Measurements from ENCODE around the gene GADD45GIP1. TPM values are rescaled to one million over a fixed set of nuclear protein-coding genes. Genes with fewer than 3 reads are reported as not detected.

The GADD45GIP1 gene
- total RNA-seq, 2 donors from 2014 or later = 31.0 to 34.9 TPM

DNA sequence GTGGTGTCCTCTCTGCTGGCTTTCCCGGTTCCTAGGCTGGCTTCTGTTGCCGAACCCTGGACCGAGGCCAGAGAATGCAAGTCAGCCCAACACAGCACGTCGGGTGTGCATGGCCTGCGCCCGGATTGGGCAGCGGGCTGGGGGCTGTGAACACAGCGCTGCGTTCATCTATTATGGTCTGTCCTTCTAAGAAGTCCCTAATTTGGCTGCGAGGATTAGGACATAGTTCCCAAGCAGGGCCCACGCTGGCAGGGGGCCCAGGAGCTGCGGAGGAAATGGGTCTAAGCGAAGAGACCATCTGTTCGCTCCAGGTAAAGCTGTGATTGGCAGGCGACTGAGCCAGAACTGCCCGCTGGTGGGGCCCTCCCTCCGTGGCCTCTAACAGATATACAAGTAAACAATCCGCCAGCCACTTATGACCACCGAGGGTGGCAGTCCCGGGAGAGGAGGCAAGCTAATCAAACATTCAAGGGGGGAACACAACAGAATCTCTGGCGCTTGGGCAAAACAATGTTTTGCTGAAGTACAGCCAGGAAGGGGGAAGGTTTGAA is 43.9 kb downstream of the GADD45GIP1 start:
- WGBS, 2 experiments (ENCODE audit: insufficient coverage in 1 of 2, insufficient read length in 1 of 2) = 66 to 73% methylated on average over 19 to 22 of the region's 22 CpGs
- Mint-ChIP-seq H3K27ac (peak overlapping the region; percentile 97), H3K9me3 (no peaks in the 10 kb centered on the region), H3K27me3 (ENCODE audit: insufficient read depth) (peaks cover 3% of the 10 kb centered on the region), H3K4me1 (peaks cover 22% of the 10 kb centered on the region), H3K4me3 (peak overlapping the region; percentile 45), H3K36me3 (ENCODE audit: low read depth) (no peaks in the 10 kb centered on the region)
- no peaks in the 10 kb centered on the region for H3K9me3 ChIP-seq (ENCODE audit: control insufficient read depth, low read length)
- no peaks in the 10 kb centered on the region for H3K36me3 ChIP-seq (ENCODE audit: control insufficient read depth, insufficient read depth, low read length)
- TF ChIP-seq, protein P1, sequence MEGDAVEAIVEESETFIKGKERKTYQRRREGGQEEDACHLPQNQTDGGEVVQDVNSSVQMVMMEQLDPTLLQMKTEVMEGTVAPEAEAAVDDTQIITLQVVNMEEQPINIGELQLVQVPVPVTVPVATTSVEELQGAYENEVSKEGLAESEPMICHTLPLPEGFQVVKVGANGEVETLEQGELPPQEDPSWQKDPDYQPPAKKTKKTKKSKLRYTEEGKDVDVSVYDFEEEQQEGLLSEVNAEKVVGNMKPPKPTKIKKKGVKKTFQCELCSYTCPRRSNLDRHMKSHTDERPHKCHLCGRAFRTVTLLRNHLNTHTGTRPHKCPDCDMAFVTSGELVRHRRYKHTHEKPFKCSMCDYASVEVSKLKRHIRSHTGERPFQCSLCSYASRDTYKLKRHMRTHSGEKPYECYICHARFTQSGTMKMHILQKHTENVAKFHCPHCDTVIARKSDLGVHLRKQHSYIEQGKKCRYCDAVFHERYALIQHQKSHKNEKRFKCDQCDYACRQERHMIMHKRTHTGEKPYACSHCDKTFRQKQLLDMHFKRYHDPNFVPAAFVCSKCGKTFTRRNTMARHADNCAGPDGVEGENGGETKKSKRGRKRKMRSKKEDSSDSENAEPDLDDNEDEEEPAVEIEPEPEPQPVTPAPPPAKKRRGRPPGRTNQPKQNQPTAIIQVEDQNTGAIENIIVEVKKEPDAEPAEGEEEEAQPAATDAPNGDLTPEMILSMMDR (conservative IDR thresholded peaks at IDR 0.05) = no peak
- no peak overlapping the region for H3K9ac ChIP-seq (ENCODE audit: extremely low read depth, low read length, poor library complexity, severe bottlenecking)
- H3K4me3 ChIP-seq (ENCODE audit: low read length) = no peak overlapping the region
- DNase-seq = peak; percentile 92
- peak overlapping the region; percentile 61 for H3K27ac ChIP-seq (ENCODE audit: low read depth, low read length)
- H3K27me3 ChIP-seq (ENCODE audit: control insufficient read depth, insufficient read depth, low read length, poor library complexity, severe bottlenecking) = no peaks in the 10 kb centered on the region
- H3K4me1 ChIP-seq (ENCODE audit: control insufficient read depth, insufficient read depth, low read length) = peaks cover 6% of the 10 kb centered on the region

DNA sequence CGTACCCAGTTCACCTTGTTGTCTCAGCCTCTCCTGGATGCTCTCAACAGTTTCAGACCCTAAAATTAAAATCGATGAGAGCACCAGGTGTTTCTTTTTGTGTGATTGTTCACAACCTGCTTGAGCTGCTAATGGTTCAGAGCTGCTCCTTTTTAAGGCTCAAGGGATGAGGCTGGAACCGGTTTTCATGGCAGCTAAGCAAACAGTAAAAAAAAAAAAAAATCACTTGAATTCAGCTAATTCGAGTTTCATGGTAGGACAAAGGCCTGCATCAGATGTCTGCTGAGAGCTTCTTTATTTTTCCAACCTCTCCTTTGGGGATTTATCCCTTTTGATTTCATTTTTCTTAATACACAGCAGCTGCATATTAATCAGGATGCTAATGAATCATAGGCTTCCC is 44.5 kb downstream of the GADD45GIP1 start:
- Histone ChIP-seq H3K9me3 (ENCODE audit: control insufficient read depth, low read length) (no peaks in the 10 kb centered on the region), H3K4me1 (ENCODE audit: control insufficient read depth, insufficient read depth, low read length) (peaks cover 6% of the 10 kb centered on the region), H3K36me3 (ENCODE audit: control insufficient read depth, insufficient read depth, low read length) (no peaks in the 10 kb centered on the region), H3K9ac (ENCODE audit: extremely low read depth, low read length, poor library complexity, severe bottlenecking) (no peak overlapping the region), H3K4me3 (ENCODE audit: low read length) (no peak overlapping the region), H3K27me3 (ENCODE audit: control insufficient read depth, insufficient read depth, low read length, poor library complexity, severe bottlenecking) (no peaks in the 10 kb centered on the region), H3K27ac (ENCODE audit: low read depth, low read length) (peak overlapping the region; percentile 61)
- Mint-ChIP-seq H3K9me3 (no peaks in the 10 kb centered on the region), H3K36me3 (ENCODE audit: low read depth) (no peaks in the 10 kb centered on the region), H3K27me3 (ENCODE audit: insufficient read depth) (no peaks in the 10 kb centered on the region), H3K4me1 (peaks cover 22% of the 10 kb centered on the region), H3K4me3 (no peak overlapping the region), H3K27ac (peak overlapping the region; percentile 97)
- WGBS, 2 experiments (ENCODE audit: insufficient coverage in 1 of 2, insufficient read length in 1 of 2) = 69 to 79% methylated on average over 4 of the region's 4 CpGs
- TF ChIP-seq, protein P1 (conservative IDR thresholded peaks at IDR 0.05) = no peak
- no peak for DNase-seq

DNA sequence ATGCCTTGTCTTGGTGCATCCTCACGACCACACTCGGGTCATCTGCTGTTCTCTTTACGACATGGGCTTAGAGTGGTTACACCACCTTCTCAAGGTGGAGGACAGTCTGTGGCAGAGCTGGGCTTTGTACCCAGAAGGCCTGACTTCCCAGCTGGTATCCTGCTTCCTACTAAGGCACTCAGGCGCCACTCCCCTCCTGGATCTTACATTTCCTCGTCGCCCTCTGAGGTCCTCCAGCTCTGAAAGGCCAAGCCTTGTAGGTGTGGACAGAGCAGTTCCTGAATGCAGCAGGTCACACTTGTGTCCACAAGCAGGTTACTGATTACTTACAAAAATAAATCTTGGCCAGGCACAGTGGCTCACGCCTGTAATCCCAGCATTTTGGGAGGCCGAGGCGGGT is 49.9 kb downstream of the GADD45GIP1 start:
- 91% methylated on average over 9 of the region's 9 CpGs for WGBS, 2 experiments (ENCODE audit: insufficient coverage in 1 of 2, insufficient read length in 1 of 2)
- H3K4me3 Mint-ChIP-seq = no peak overlapping the region
- H3K36me3 ChIP-seq (ENCODE audit: control insufficient read depth, insufficient read depth, low read length) = no peaks in the 10 kb centered on the region

More for the DNA sequence above, 49.9 kb downstream of the GADD45GIP1 start:
- TF ChIP-seq, protein P1 (conservative IDR thresholded peaks at IDR 0.05) = no peak
- Mint-ChIP-seq H3K27ac (no peak overlapping the region), H3K4me1 (peaks cover 1% of the 10 kb centered on the region), H3K27me3 (ENCODE audit: insufficient read depth) (no peaks in the 10 kb centered on the region), H3K36me3 (ENCODE audit: low read depth) (peaks cover 3% of the 10 kb centered on the region), H3K9me3 (no peaks in the 10 kb centered on the region)
- no peak overlapping the region for H3K4me3 ChIP-seq (ENCODE audit: low read length)
- no peaks in the 10 kb centered on the region for H3K4me1 ChIP-seq (ENCODE audit: control insufficient read depth, insufficient read depth, low read length)
- H3K9me3 ChIP-seq (ENCODE audit: control insufficient read depth, low read length) = no peaks in the 10 kb centered on the region
- H3K9ac ChIP-seq (ENCODE audit: extremely low read depth, low read length, poor library complexity, severe bottlenecking) = no peak overlapping the region
- DNase-seq = no peak
- no peak overlapping the region for H3K27ac ChIP-seq (ENCODE audit: low read depth, low read length)
- H3K27me3 ChIP-seq (ENCODE audit: control insufficient read depth, insufficient read depth, low read length, poor library complexity, severe bottlenecking) = no peaks in the 10 kb centered on the region

Small RNA genes within 50 kb of the gene (microRNA-seq; reads per million reads assigned to microRNA genes)
- gene MIR5695 (ENCODE audit: borderline microRNAs expressed) (not detected), gene MIR6515 (ENCODE audit: borderline microRNAs expressed) (0.44 reads per million)

Other genes starting within 250 kb of the GADD45GIP1 start
- 100 to 1,000 TPM; 106 to 113 TPM for gene TNPO2, start 233.3 kb downstream of the GADD45GIP1 start, total RNA-seq
- gene TRIR, start 222.5 kb downstream of the GADD45GIP1 start, total RNA-seq = 100 to 1,000 TPM; 103 to 125 TPM
- 100 to 1,000 TPM in 1 of 2 donors, 10 to 100 TPM in 1; 97.8 to 102 TPM for gene GET3, start 219.7 kb downstream of the GADD45GIP1 start, total RNA-seq
- gene BEST2, start 205.4 kb downstream of the GADD45GIP1 start, total RNA-seq = 1 to 10 TPM in 1 of 2 donors, under 1 TPM in 1; 0.95 to 1.2 TPM
- gene HOOK2, start 181.7 kb downstream of the GADD45GIP1 start, total RNA-seq = 100 to 1,000 TPM in 1 of 2 donors, 10 to 100 TPM in 1; 82.1 to 103 TPM
- 1 to 10 TPM; 6.7 to 7.2 TPM for gene JUNB, start 165.7 kb downstream of the GADD45GIP1 start, total RNA-seq
- 100 to 1,000 TPM; 429 to 507 TPM for gene PRDX2, start 155.4 kb downstream of the GADD45GIP1 start, total RNA-seq
- 10 to 100 TPM; 34.4 to 57.4 TPM for gene THSD8, start 155.2 kb downstream of the GADD45GIP1 start, total RNA-seq
- gene RNASEH2A, start 150.6 kb downstream of the GADD45GIP1 start, total RNA-seq = 10 to 100 TPM; 51.0 to 97.1 TPM
- gene RTBDN, start 122.6 kb downstream of the GADD45GIP1 start, total RNA-seq = 1 to 10 TPM in 1 of 2 donors, under 1 TPM in 1; 0.68 to 1.7 TPM
- gene MAST1, start 118.7 kb downstream of the GADD45GIP1 start, total RNA-seq = 10 to 100 TPM in 1 of 2 donors, 1 to 10 TPM in 1; 6.9 to 18.5 TPM
- 10 to 100 TPM; 20.8 to 32.3 TPM for gene DNASE2, start 75.8 kb downstream of the GADD45GIP1 start, total RNA-seq
- 1 to 10 TPM in 1 of 2 donors, under 1 TPM in 1; 0.91 to 1.0 TPM for gene KLF1, start 70.0 kb downstream of the GADD45GIP1 start, total RNA-seq
- 10 to 100 TPM; 58.1 to 62.9 TPM for gene GCDH, start 66.1 kb downstream of the GADD45GIP1 start, total RNA-seq
- 1 to 10 TPM; 2.4 to 3.9 TPM for gene SYCE2, start 37.9 kb downstream of the GADD45GIP1 start, total RNA-seq
- 10 to 100 TPM; 65.1 to 70.8 TPM for gene FARSA, start 23.5 kb downstream of the GADD45GIP1 start, total RNA-seq
- gene CALR, start 18.6 kb downstream of the GADD45GIP1 start, total RNA-seq = 1,000 to 10,000 TPM in 1 of 2 donors, 100 to 1,000 TPM in 1; 873 to 1,303 TPM
- gene RAD23A, start 11.4 kb downstream of the GADD45GIP1 start, total RNA-seq = 100 to 1,000 TPM in 1 of 2 donors, 10 to 100 TPM in 1; 75.5 to 117 TPM
- under 1 TPM; 0.13 to 0.40 TPM for gene DAND5, start 12.4 kb upstream of the GADD45GIP1 start, total RNA-seq
- gene NFIX, start 38.3 kb upstream of the GADD45GIP1 start, total RNA-seq = under 1 TPM; 0.22 to 0.40 TPM
- 1 to 10 TPM; 1.9 to 2.0 TPM for gene LYL1, start 145.6 kb upstream of the GADD45GIP1 start, total RNA-seq
- gene TRMT1, start 159.5 kb upstream of the GADD45GIP1 start, total RNA-seq = 10 to 100 TPM; 51.3 to 66.2 TPM
- gene NACC1, start 161.0 kb upstream of the GADD45GIP1 start, total RNA-seq = 100 to 1,000 TPM; 164 to 172 TPM
- gene STX10, start 193.2 kb upstream of the GADD45GIP1 start, total RNA-seq = 10 to 100 TPM; 30.8 to 34.8 TPM
- gene IER2, start 193.2 kb upstream of the GADD45GIP1 start, total RNA-seq = 10 to 100 TPM; 55.3 to 66.6 TPM

All from endodermal cell (in vitro differentiated cells).